ENCODE measurements around the gene SMARCD2.

The SMARCD2 gene

GRCh38 chr17:63786971-63787711, 55.3 kb downstream of the SMARCD2 start:
- Histone ChIP-seq H3K9me3 (ENCODE audit: low read length) (no peaks in the 10 kb centered on the region), H3K36me3 (ENCODE audit: insufficient read depth, low read length) (peaks cover 41% of the 10 kb centered on the region), H3K4me1 (ENCODE audit: insufficient read depth, low read length) (no peaks in the 10 kb centered on the region), H3K27ac (ENCODE audit: low read depth, low read length) (no peak overlapping the region), H3K27me3 (ENCODE audit: control insufficient read depth in 1 of 2, insufficient read depth in 2 of 2, low read length in 2 of 2) (no peaks in the 10 kb centered on the region), H3K4me3 (ENCODE audit: low read depth in 1 of 2, low read length in 2 of 2) (no peak overlapping the region), H3K9ac (ENCODE audit: low read length) (no peak overlapping the region)

- Histone ChIP-seq H3K9me3 (ENCODE audit: low read length) (no peaks in the 10 kb centered on the region), H3K27ac (ENCODE audit: low read depth, low read length) (no peak overlapping the region), H3K36me3 (ENCODE audit: insufficient read depth, low read length) (peaks cover 33% of the 10 kb centered on the region), H3K27me3 (ENCODE audit: control insufficient read depth in 1 of 2, insufficient read depth in 2 of 2, low read length in 2 of 2) (no peaks in the 10 kb centered on the region), H3K9ac (ENCODE audit: low read length) (no peak overlapping the region), H3K4me1 (ENCODE audit: insufficient read depth, low read length) (no peaks in the 10 kb centered on the region), H3K4me3 (ENCODE audit: low read depth in 1 of 2, low read length in 2 of 2) (no peak overlapping the region)
Measured at GRCh38 chr17:63786117-63786516, 56.4 kb downstream of the SMARCD2 start.

- H3K9me3 ChIP-seq (ENCODE audit: low read length), result no peaks in the 10 kb centered on the region
- H3K4me3 ChIP-seq (ENCODE audit: low read depth in 1 of 2, low read length in 2 of 2), result no peak overlapping the region
- peaks cover 33% of the 10 kb centered on the region for H3K36me3 ChIP-seq (ENCODE audit: insufficient read depth, low read length)
- peaks cover 2% of the 10 kb centered on the region for H3K4me1 ChIP-seq (ENCODE audit: insufficient read depth, low read length)
- H3K27me3 ChIP-seq (ENCODE audit: control insufficient read depth in 1 of 2, insufficient read depth in 2 of 2, low read length in 2 of 2), result no peaks in the 10 kb centered on the region
- no peak overlapping the region for H3K9ac ChIP-seq (ENCODE audit: low read length)
- H3K27ac ChIP-seq (ENCODE audit: low read depth, low read length), result no peak overlapping the region
Measured at GRCh38 chr17:63785556-63785955, 56.9 kb downstream of the SMARCD2 start.

GRCh38 chr17:63783522-63783921, 59.0 kb downstream of the SMARCD2 start:
- Histone ChIP-seq H3K27me3 (ENCODE audit: control insufficient read depth in 1 of 2, insufficient read depth in 2 of 2, low read length in 2 of 2) (no peaks in the 10 kb centered on the region), H3K4me3 (ENCODE audit: low read depth in 1 of 2, low read length in 2 of 2) (no peak overlapping the region), H3K27ac (ENCODE audit: low read depth, low read length) (no peak overlapping the region), H3K9ac (ENCODE audit: low read length) (no peak overlapping the region), H3K9me3 (ENCODE audit: low read length) (no peaks in the 10 kb centered on the region), H3K36me3 (ENCODE audit: insufficient read depth, low read length) (peaks cover 17% of the 10 kb centered on the region), H3K4me1 (ENCODE audit: insufficient read depth, low read length) (peaks cover 6% of the 10 kb centered on the region)

All from muscle layer of colon (tissue), 2 donors.